KOPT-K1 (cell line): ENCODE results near the gene CDR2L.

Source experiments
- H3K27ac ChIP-seq: fragments of 200-600 bp; sonication (generic); 2 replicates; pipeline ENCODE4 v1.5.1; 2016; ENCODE audit warnings: antibody characterized with exemption, mild to moderate bottlenecking, low read depth, low read length; ENCODE audit not compliant: poor library complexity, severe bottlenecking
- H3K36me3 ChIP-seq: fragments of 200-600 bp; sonication (generic); 2 replicates; pipeline ENCODE4 v1.5.1; 2017; ENCODE audit warnings: antibody characterized with exemption, mild to moderate bottlenecking, low read length, moderate library complexity; ENCODE audit not compliant: insufficient read depth
- H3K9me3 ChIP-seq: fragments of 200-600 bp; sonication (generic); 2 replicates; pipeline ENCODE4 v1.5.1; 2017; ENCODE audit warnings: antibody characterized with exemption, low read length, mild to moderate bottlenecking; ENCODE audit not compliant: insufficient read depth, poor library complexity, severe bottlenecking

Gene CDR2L

DNA sequence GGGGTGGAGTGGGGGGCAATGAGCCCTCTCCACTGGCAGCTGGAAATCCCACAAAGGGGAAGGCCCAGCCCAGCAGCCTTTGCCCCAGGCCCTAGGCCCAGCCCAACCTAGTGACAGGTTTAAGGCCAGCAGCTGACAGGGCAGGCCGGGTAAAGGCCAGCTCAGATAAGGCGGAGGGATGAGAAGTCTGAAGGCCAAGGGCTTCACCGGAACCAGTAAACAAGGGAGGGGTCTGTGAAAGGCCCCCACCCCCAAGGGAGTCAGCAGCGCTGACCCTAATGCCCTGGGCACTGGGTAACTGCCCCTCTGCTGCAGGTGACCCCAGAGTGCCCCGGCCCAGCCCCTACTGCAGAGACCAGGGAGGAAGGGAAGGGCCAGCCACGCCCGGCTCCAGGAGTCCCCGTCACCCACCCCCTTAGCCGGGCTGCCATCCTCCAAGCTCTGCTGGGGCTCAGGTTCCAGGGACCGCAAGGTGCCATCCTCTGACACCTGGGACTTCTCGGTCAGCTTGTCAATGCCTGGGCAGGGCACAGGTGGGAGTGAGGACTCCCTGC is 34.2 kb upstream of the CDR2L start:
- no peaks in the 10 kb centered on the region for H3K9me3 ChIP-seq
- no peak overlapping the region for H3K27ac ChIP-seq
- no peaks in the 10 kb centered on the region for H3K36me3 ChIP-seq

DNA sequence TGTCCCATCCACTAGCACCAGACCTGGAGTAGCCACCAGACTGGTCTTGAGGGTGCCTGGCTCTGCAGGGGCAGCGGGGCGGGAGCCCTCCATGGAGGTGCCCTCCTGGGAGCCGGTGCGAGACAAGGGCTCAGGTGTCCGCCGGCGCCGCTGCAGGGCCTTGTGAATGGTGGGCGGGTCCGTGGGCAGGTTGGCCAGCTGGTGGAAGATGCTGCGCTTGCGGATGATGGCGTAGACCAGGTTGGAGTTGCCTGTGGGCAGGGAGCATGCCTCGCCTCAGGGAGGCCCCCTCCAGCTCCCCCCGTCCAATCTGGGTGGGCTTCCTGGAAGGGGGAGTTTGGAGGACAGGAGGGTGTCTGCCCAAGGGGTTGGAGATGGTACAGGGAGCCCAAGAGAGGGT is 33.3 kb upstream of the CDR2L start:
- Histone ChIP-seq H3K9me3 (no peaks in the 10 kb centered on the region), H3K36me3 (no peaks in the 10 kb centered on the region), H3K27ac (no peak overlapping the region)

DNA sequence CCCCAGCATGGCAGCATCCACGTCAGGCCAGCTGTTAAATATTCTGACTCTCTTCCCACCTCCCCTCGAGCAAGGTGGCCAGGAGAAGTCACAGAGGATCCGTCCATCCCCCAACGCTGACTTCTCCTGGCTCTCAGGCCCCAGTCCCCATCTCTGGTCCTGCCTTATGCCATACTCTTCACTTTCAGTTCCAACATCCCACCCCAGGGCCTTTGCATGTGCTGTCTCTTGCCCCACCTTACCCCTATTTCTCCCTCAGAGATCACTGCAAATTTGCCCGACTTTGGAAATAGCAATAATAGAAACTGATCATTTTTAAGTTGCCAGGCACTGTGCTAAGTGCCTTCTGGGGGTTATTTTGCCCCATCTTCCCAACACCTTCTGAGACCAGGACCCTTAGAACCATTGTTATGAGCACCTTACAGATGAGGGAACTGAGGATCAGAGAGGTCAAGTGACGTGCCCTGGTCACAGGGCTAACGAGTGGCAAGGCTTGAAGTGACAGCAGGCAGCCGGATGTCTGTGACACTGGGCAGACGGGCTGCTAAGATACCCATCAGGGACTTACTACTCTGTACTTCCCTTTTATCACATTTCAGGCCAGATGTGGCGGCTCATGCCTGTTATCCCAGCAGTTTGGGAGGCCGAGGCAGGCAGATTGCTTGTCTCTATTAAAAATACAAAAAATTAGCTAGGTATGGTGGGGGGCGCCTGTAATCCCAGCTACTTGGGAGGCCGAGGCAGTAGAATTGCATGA is 32.6 kb upstream of the CDR2L start:
- Histone ChIP-seq H3K36me3 (no peaks in the 10 kb centered on the region), H3K9me3 (no peaks in the 10 kb centered on the region)

DNA sequence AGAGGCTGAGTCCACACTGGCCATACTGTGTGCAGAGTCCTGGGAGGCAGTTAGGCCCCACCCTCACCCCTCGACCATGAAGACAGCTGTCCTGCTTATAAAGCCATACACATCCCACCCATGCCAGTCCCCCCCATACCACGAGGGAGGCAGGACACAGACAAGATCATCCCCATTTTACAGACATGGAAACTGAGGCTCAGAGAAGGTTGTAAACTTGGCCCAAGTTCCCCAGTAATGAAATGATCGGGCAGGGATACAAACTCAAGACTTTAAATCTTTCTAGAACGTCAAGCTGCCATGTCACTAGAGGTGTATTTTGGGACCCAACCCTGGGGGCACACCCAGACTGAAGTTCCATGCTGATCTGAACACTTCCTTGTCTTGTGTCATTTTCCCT is 31.3 kb upstream of the CDR2L start:
- no peak overlapping the region for H3K27ac ChIP-seq
- H3K9me3 ChIP-seq: no peaks in the 10 kb centered on the region
- H3K36me3 ChIP-seq: no peaks in the 10 kb centered on the region

More for the DNA sequence above, 32.6 kb upstream of the CDR2L start:
- H3K27ac ChIP-seq: no peak overlapping the region

DNA sequence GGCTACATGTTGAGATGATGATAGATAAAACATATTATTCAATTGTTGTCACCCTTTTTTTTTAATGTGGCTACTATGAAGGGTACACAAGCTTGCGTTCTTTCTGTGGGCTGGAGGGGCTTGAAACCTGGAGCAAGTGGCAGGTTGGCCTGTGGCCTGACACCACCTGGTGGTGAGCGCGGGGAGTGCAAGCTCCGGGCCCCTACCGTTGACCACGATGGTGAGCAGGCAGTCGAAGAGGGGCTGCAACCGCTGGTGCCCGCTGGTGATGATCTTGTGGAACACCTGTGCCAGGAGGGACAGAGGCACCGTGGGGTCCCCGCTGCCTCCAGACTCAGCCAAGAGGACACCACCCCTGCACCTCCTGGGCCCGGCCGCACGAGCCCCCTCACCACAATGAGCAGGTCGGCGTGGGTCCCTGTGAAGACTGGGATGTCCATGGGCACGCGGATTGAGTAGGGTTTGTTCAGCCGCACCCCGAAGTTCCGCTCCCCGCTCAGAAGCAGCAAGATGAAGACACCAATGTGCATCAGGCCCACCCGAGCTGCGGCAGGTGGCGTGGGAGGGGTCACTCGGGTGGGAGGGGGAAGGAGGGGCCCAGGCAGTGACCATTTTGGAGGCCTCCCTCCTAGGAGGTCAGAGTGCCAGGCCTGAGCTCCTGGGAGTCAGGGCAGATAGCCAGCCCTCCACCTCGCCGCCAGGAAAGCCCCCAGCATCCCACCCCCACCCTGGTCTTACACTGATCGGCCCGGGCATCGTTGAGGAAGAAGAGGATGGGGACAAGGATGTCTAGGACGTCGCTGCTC is 29.3 kb upstream of the CDR2L start:
- Histone ChIP-seq H3K36me3 (no peaks in the 10 kb centered on the region), H3K27ac (no peak overlapping the region), H3K9me3 (no peaks in the 10 kb centered on the region)

DNA sequence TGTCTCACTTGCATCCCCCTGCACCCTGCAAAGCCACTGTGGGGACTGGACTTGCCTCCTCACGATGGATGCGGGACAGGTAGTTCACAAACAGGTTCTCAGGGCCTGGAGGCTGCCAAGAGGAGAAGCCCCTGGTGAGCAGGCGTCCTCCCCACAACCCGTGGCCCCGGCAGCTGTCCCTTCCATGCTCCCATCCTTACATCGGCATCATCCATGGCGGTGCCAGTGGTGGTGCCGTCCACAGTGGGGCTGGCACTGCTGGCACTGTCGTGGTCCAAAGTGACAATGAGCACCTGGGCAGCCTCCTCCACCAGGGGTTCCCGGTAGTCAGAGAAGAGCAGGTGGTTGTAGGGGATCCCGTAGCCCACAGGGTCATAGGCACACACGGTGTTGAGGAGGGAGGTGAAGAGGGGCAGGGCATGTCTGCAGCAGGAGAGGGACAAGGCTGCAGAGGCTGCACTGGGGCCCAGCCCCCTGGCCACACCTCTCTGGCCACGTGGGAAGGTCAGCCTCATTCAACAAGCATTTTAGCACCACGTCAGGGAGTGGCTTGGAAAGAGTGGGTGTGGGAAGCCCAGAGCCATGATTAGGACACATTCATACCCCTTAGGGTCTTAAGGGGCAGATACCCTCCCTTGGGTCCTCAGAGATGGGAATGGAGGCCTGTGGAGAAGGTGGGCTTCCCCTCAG is 27.5 kb upstream of the CDR2L start:
- H3K36me3 ChIP-seq: no peaks in the 10 kb centered on the region
- no peak overlapping the region for H3K27ac ChIP-seq
- H3K9me3 ChIP-seq: no peaks in the 10 kb centered on the region

DNA sequence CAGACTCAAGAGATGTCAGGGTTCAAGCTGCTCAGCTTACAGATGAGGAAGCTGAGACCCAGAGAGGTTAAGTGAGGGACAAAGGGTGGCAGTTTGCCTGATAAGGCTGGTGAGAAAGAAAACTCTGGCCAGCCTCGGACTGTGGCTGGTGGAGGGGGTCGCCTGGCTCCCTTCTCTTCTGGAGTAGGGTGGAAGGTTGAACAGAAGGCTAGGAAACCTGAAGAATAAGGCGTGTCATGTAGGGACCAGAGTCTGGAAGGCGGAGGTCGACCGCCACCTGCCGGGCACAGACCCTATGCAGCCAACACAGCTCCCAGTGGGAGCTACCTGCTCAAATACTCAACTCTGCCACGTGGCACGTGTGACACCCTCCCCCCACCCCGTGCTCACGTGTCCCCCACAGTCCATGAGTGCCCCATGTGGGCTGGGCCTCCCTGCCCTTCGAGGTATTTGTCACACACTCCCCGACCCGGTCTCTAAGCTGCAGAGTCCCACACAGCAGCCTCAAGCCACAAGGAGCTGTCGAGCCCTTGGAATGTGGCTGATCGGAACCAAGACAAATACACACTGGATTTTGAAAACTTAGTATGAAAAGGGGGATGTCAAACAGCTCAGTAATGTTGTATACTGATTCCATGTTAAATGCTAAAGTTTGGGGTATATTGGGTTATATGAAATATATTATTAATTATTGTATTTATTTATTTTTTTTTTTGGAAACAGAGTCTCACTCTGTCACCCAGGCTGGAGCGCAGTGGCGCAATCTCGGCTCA is 26.7 kb upstream of the CDR2L start:
- Histone ChIP-seq H3K27ac (no peak overlapping the region), H3K9me3 (no peaks in the 10 kb centered on the region), H3K36me3 (no peaks in the 10 kb centered on the region)

DNA sequence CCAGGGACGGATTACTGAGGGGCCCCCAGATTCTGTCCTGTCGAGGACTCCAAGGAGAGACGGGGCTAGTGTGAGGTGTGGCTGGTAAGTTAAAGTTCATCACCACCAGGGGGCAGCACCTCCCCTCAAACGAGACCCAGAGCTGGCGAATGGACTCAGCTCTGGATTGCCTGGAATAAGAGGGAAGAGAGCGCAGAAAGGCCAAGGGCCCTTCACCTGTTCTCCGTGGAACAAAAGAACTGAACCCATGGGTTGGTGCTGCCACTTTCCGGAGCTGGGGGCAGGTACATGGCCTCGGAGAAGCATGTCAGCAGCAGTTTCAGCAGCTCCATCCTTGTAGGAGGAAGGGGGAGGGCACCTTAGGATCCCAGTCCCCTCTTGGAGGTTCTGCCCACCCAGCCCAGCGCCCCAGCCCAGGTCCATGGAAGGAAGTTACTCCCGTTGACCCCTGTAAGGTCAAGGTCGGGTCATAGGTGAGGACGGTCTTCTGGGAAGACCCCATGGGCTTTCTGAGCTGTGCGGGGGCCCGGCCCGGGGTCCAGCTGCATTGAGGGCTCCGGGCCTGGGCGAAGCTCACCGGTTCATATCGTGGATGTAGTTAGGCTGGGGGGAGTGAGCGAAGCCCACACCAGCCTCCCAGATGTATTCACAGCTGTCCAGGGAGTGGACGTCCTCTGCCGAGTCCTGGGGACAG is 25.6 kb upstream of the CDR2L start:
- H3K9me3 ChIP-seq: no peaks in the 10 kb centered on the region
- no peak overlapping the region for H3K27ac ChIP-seq
- H3K36me3 ChIP-seq: no peaks in the 10 kb centered on the region

DNA sequence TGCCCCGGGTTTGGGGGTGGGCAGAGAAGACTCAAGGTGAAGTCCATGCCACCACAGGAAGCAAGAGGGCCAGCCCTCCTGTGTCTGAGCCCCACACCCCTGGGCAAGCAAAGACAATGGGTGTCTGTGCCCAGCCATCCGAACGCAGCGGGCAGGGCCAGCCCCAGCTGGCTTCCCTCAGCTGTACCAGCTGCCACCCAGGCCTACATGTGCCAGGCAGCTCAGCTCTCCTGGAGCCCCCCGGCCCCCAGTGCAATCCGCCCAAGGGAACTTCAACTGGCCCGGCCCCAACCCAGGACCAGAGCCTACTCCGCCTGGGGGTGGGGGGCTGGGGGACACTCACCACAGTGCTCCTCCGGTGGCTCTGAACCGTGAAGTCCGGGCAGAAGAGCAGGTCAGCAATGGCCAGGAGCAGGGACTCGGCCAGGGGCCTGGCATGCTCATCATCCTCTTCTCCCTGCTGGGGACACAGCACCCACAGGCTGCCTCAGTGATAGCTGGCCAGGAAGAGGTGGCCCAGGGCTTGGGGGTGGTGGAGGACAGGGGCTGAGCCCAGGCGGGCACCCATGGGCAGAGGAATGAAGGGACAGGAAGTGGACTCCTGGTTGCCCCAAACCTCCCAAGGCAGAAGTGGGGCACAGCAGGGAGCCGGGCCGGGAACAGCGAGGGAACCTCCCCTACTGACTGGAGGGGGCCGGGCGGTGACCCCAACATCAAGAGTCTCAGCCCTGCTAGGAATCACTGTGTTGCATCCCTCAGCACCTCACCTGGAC is 24.6 kb upstream of the CDR2L start:
- H3K9me3 ChIP-seq: no peaks in the 10 kb centered on the region
- H3K27ac ChIP-seq: no peak overlapping the region
- H3K36me3 ChIP-seq: no peaks in the 10 kb centered on the region

DNA sequence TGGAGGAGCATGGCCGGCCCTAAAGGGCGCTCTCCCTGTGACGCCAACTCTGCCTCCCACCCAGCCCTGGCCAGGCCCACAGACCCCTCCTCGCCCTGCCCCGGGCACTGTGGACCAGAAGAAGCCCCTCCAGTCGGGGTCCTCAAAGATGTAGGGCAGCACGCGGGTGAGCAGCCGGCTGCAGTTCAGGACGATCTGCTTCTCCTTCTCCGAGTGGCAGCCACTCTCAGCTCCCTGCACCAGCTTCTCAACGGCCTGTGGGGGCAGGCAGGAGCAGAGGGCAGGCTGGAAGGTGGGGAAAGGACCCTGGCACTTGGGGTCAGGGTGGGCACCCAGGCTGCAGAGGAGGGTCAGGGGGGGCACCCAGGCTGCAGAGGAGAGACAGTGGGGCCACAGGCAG is 23.8 kb upstream of the CDR2L start:
- no peaks in the 10 kb centered on the region for H3K36me3 ChIP-seq
- no peaks in the 10 kb centered on the region for H3K9me3 ChIP-seq
- H3K27ac ChIP-seq: no peak overlapping the region

DNA sequence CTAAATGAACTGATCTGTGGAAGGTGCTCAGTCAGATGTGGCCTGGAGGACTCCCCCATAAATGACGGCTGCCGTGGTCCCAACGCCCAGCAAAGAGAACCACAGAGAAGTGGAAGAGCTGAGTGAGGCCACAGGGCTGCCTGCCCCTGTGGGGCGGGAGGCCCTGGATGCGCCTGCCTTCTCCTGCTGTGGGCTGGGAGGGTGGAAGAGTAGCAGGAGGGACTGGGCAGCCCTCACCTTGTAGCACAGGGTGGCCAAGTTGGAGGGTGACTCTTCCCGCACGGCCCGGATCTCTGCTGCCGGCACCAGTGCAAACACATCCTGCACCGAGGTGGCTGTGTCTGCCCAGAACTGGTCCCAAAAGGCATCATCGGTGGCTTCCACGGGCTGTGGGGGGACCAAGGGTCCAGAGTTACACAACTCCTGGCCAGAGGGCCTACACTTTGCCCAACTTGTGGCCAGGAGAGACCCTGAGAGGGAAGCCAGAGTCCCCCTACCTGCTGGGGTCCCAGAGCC is 23.1 kb upstream of the CDR2L start:
- Histone ChIP-seq H3K27ac (no peak overlapping the region), H3K9me3 (no peaks in the 10 kb centered on the region), H3K36me3 (no peaks in the 10 kb centered on the region)

DNA sequence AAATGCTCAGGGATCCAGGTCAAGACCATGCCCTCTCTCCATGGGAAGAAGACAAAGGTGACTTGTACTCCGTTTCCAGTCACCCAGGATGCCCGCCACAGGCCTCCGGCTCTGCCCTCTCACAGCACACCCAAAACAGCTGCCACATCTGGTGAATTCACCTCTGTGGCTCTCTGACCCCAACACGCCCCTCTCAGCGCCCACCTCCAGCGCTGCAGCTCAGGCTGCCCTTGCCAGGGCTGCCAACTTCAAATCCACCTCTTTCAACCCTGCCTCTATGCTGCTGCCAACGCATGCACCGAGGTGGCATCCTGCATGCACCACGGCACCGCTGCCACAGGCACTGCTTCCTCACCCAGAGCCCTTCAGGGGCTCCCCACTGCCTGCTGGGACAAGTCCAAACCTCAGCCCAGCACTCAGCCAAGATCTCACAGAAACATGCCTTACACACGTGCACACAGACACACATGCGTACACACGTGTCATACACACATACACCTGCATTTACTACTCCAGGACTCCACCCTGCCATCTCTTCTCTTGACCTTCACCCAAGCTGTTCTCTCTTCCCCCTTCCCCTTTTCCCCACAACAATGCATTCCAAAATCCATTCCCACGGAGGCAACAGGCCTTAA is 22.3 kb upstream of the CDR2L start:
- Histone ChIP-seq H3K27ac (no peak overlapping the region), H3K36me3 (no peaks in the 10 kb centered on the region), H3K9me3 (no peaks in the 10 kb centered on the region)

DNA sequence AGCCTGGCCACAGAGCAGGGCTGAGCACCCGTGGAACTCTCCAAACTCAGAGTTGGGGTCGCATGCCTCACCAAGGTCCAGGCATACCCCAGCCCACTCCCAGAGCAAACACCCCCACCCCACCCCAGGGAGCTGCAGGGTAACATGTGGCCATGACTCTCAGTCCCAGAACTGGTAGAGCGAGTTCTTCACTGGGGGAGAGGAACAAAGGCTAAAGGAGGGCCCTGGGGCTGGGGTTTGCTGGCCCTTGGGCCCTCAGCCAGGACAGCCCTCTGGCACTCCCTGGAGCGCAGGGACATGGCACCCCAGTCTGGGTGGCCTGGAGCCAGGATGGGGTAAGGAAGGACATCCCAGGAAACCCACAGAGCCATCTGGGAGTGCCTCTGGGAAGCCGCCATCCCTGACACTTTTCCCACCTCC is 19.1 kb upstream of the CDR2L start:
- Histone ChIP-seq H3K27ac (no peak overlapping the region), H3K36me3 (no peaks in the 10 kb centered on the region), H3K9me3 (no peaks in the 10 kb centered on the region)
